ENCODE data around the gene EEFSEC.

Gene EEFSEC

DNA sequence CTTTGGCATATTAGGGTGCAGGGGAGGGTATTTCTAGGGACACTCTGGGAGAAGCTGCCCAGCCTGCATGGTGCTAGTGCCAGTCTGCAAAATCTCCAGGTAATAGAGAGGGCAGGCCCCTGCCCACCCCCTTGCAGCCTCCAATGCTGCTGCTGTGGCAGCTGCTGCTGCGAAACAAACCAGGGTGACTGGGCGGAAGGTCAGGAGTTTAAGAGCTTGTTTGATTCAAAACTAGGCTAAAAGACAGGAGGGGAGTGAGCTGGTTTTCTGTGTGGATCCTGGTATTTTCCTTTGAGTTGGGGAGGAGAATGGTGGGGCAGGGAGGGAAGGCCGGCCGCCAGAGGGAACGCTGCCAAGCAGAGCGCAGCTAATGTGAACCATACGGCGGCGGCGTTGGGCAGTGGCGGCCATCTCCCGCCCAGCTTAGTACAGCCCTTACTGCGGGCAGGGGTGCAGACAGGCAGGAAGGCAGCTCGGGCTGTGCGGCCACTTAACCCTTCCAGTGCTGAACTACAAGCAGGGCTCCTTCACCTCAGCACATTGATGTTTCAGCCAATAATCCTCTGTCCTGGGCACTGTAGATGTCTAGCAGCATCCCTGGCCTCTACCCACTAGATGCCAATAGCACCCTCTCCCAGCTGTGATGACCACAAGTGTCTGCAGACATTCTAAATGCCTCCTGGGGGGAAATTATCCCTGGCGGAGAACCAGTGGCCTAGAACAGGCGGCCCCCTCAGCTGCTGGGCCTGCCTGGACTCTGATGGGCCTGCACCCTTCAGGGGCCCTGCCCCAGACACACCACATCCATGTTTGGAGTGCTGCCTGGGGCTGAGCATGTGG lies 125.7 kb downstream of the EEFSEC start:
- DNase-seq (ENCODE audit: low read depth), result peak; percentile 78
- H3K4me3 ChIP-seq (ENCODE audit: low read depth, low read length), result no peak overlapping the region

DNA sequence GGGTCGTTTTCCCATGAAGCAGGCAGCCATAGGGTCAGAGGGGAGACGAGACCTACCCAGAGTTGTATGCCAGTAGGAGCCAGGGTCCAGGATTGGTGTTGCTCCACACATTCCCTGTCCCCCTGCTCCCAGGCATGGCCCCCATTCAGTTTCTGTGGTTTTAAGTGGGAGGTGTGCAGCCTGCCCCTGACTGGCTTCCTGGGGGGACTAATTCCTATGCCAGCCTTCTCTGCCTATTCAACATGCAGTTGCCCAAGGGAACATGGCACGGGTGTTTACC lies 126.3 kb downstream of the EEFSEC start:
- no peak for DNase-seq (ENCODE audit: low read depth)
- no peak overlapping the region for H3K4me3 ChIP-seq (ENCODE audit: low read depth, low read length)

GRCh38 chr3:128280481-128281052 lies 127.3 kb downstream of the EEFSEC start:
- no peak overlapping the region for H3K4me3 ChIP-seq (ENCODE audit: low read depth, low read length)
- no peak for DNase-seq (ENCODE audit: low read depth)

DNA sequence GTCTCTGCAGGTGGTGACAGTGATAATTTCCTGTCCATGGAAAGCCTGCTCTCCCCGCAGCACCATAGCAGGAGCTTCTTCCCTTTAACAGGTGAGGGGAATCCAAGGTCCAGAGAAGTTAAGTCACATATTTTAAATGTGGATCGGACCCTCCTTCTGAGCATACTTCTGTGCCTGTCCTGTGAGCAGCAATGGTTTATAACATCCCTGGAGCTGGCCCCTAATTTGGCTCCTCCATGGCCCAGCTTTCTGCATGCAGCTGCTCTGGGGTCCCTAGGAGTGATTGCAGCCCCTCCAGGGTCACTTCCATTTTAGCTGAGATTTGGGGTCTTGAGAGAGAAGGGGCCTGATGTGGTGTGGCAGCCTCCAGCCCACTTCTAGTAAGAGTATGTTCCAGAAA lies 127.8 kb downstream of the EEFSEC start:
- no peak overlapping the region for H3K4me3 ChIP-seq (ENCODE audit: low read depth, low read length)
- DNase-seq (ENCODE audit: low read depth), result no peak

DNA sequence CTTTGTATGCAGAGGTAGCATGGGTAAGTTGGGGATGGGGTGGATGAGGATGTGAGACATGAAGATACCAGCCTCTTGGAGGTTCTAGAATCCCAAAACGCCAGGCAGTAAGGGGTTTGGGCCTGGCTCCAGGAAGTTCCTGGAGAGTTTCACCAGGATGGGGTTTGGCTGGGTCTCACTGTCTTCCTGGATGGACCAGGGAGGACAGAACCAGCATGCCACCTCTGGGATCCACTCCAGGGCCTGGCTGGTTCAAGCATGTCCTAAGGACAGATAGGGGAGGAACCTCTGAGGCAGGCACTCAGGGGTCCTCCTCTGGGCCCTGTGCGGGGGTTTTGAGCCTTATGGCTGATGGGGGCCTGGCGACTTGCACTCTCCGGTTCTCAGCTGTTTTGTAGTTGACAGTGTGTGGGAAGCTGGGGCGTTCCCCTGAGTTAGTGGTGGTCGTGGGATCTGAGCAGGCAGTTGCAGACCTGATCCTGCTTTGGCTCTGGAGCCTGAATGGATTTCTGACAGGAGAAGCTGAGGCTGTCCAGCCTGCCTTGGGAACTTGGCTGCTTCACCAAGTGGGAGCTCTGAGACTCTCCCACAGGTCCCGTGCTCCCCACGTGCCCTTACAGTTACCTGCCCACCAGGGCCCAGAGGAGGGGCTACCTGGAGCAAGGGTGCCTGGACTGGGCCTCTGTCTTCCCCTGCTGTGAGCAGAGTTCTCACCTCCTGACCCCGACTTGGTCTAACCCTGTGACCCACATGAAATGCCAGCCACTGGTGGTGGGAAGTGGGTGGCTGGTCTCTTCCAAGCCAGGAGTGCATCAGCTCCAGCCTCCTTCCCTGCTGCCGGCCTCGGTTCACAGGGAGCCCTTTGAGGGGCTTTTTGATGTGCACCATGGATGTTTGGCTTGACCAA lies 128.4 kb downstream of the EEFSEC start:
- no peak overlapping the region for H3K4me3 ChIP-seq (ENCODE audit: low read depth, low read length)
- no peak for DNase-seq (ENCODE audit: low read depth)

GRCh38 chr3:128282380-128283196 lies 129.3 kb downstream of the EEFSEC start:
- no peak for DNase-seq (ENCODE audit: low read depth)
- H3K4me3 ChIP-seq (ENCODE audit: low read depth, low read length), result no peak overlapping the region

GRCh38 chr3:128283421-128283820 lies 130.1 kb downstream of the EEFSEC start:
- DNase-seq (ENCODE audit: low read depth), result no peak
- no peak overlapping the region for H3K4me3 ChIP-seq (ENCODE audit: low read depth, low read length)

GRCh38 chr3:128285042-128285966 lies 132.0 kb downstream of the EEFSEC start:
- H3K4me3 ChIP-seq (ENCODE audit: low read depth, low read length), result no peak overlapping the region
- DNase-seq (ENCODE audit: low read depth), result no peak

DNA sequence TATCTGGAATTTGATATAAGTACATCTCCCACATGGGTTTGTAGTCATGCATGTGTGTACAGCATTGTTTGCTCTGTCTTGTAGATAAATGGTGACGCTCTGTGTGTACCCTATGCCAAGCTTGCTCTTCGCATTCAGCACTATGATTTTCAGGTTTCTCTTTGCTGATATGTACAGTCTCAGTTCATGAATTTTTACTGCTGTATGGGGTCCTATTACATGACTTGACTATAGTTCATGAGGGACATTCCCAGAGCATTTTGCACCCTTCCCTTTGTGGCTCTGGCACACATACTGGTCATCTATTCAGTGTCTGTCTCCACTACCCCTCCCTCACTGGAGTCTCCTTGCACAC lies 132.7 kb downstream of the EEFSEC start:
- no peak overlapping the region for H3K4me3 ChIP-seq (ENCODE audit: low read depth, low read length)
- no peak for DNase-seq (ENCODE audit: low read depth)

DNA sequence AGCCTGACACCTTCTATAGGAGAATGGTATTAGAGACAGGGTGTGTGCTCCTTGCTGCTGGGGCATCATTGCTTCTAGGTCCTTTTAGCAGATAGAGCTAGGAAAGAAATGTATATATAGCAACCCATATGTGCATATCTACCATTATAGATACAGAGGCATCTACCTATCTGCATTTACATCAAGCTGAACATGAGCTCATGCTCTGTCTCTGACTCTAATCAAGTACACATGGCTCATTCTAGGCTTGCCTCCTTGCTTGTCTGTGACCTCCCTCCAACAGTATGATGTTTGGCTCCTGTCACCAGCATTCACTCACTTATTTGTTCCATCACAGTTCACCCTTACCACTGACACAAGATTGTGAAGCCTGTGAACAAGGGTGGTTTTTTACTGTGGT lies 133.4 kb downstream of the EEFSEC start:
- DNase-seq (ENCODE audit: low read depth), result no peak
- H3K4me3 ChIP-seq (ENCODE audit: low read depth, low read length), result no peak overlapping the region

GRCh38 chr3:128287216-128287615 lies 133.9 kb downstream of the EEFSEC start:
- DNase-seq (ENCODE audit: low read depth), result no peak
- no peak overlapping the region for H3K4me3 ChIP-seq (ENCODE audit: low read depth, low read length)

- no peak for DNase-seq (ENCODE audit: low read depth)
- no peak overlapping the region for H3K4me3 ChIP-seq (ENCODE audit: low read depth, low read length)
These were observed 136.3 kb downstream of the EEFSEC start for GRCh38 chr3:128289534-128289933.

DNA sequence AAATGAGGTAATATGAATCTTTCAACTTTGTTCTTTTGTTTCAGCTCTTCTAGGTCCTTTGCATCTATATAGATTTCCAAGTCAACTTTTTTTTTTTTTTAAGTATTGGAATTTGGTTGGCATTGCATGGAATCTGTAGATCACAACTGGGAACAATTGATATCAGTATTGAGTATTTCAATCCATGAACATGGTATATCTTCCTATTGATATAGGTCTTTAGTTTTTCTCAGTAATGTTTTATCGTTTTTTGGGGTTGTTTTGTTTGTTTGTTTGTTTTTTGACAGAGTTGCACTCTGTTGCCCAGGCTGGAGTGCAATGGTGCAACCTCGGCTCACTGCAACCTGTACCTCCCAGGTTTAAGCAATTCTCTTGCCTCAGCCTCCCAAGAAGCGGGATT lies 137.2 kb downstream of the EEFSEC start:
- H3K4me3 ChIP-seq (ENCODE audit: low read depth, low read length), result no peak overlapping the region
- DNase-seq (ENCODE audit: low read depth), result no peak

DNA sequence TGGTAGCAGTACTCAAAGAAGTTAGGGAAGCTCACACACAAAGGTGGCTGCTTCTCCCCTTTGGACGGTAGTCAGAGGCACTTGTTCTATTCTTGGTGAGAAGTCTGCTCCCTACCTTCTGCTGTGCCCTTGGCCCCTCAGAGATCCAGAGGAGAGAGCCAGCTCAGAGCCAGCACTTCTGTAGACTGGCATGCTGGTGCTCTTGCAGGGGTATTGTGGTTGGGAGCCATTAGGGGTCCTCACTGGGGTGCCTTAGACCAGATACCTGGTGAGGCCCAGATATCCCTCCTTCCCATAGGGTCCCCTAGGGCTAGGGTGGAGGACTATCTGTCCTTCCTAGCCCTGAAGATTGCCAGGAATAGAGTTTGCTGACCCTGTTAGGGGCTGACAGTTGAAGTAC lies 140.6 kb downstream of the EEFSEC start:
- no peak overlapping the region for H3K4me3 ChIP-seq (ENCODE audit: low read depth, low read length)
- DNase-seq (ENCODE audit: low read depth), result no peak

GRCh38 chr3:128294999-128295468 lies 141.8 kb downstream of the EEFSEC start:
- H3K4me3 ChIP-seq (ENCODE audit: low read depth, low read length), result no peak overlapping the region
- DNase-seq (ENCODE audit: low read depth), result no peak

GRCh38 chr3:128296469-128297251 lies 143.4 kb downstream of the EEFSEC start:
- no peak for DNase-seq (ENCODE audit: low read depth)
- no peak overlapping the region for H3K4me3 ChIP-seq (ENCODE audit: low read depth, low read length)

GRCh38 chr3:128297401-128298138 lies 144.3 kb downstream of the EEFSEC start:
- no peak for DNase-seq (ENCODE audit: low read depth)
- H3K4me3 ChIP-seq (ENCODE audit: low read depth, low read length), result no peak overlapping the region

Data from skeletal muscle cell (primary cell).